Liver (tissue), 9 donors: ENCODE measurements around the gene ABHD2. TPM values are rescaled to one million over a fixed set of nuclear protein-coding genes. Genes with fewer than 3 reads are reported as not detected.

ENCODE experiments used
- DNase-seq: peaks from one replicate; pipeline ENCODE4 v3.0.0-alpha.2; 2017; ENCODE audit warnings: low spot score
- H3K27ac ChIP-seq, 2 donors: one replicate each; pipeline ENCODE4 v1.7.0; 2013; ENCODE audit warnings: inconsistent platforms in 2 of 2, low read length in 2 of 2, control low read depth in 1 of 2, low read depth in 1 of 2, mild to moderate bottlenecking in 1 of 2
- H3K27me3 ChIP-seq, 4 donors: one replicate each; pipeline versions ENCODE4 v1.6.1 to v1.7.0; 2013; ENCODE audit warnings: low read length in 3 of 4, inconsistent platforms in 1 of 4, mild to moderate bottlenecking in 1 of 4, moderate library complexity in 1 of 4; ENCODE audit not compliant: control insufficient read depth in 4 of 4, insufficient read depth in 4 of 4
- H3K36me3 ChIP-seq, 4 donors: one replicate each; pipeline versions ENCODE4 v1.6.1 to v1.7.0; 2013; ENCODE audit warnings: low read length in 3 of 4, mild to moderate bottlenecking in 3 of 4, low read depth in 1 of 4, moderate library complexity in 1 of 4; ENCODE audit not compliant: control insufficient read depth in 4 of 4, insufficient read depth in 3 of 4
- H3K4me1 ChIP-seq, 4 donors: one replicate each; pipeline versions ENCODE4 v1.6.1 to v1.7.0; 2013; ENCODE audit warnings: low read length in 3 of 4, mild to moderate bottlenecking in 3 of 4, moderate library complexity in 1 of 4; ENCODE audit not compliant: control insufficient read depth in 4 of 4, insufficient read depth in 4 of 4
- H3K4me3 ChIP-seq, 3 donors: one replicate each; pipeline versions ENCODE4 v1.6.1 to v1.7.0; 2013; ENCODE audit warnings: low read length in 3 of 3, control low read depth in 1 of 3, low read depth in 1 of 3, mild to moderate bottlenecking in 1 of 3
- H3K9ac ChIP-seq, 2 donors: one replicate each; pipeline ENCODE4 v1.7.0; 2013; ENCODE audit warnings: low read length in 2 of 2, mild to moderate bottlenecking in 2 of 2, moderate library complexity in 2 of 2, control low read depth in 1 of 2, low read depth in 1 of 2
- H3K9me3 ChIP-seq, 4 donors: one replicate each; pipeline versions ENCODE4 v1.6.1 to v1.7.0; 2013; ENCODE audit warnings: low read length in 3 of 4; ENCODE audit not compliant: control insufficient read depth in 4 of 4
- EGR1 ChIP-seq, 2 donors: IDR thresholded peaks; 2 replicates each; pipeline ENCODE4 v1.6.1; 2016 to 2018; ENCODE audit warnings: antibody characterized with exemption in 2 of 2, low read depth in 2 of 2
- FOXA1 ChIP-seq: IDR thresholded peaks from 2 replicates; pipeline ENCODE4 v1.6.1; 2016; ENCODE audit warnings: antibody characterized with exemption
- FOXA2 ChIP-seq: IDR thresholded peaks from 2 replicates; pipeline ENCODE4 v1.6.1; 2016; ENCODE audit warnings: antibody characterized with exemption
- GABPA ChIP-seq, 2 donors: IDR thresholded peaks in 1 of 2; conservative IDR thresholded peaks in 1 of 2; 2 replicates each; pipeline ENCODE4 v1.6.1; 2016; ENCODE audit warnings: antibody characterized with exemption in 2 of 2, mild to moderate bottlenecking in 1 of 2, moderate library complexity in 1 of 2
- HNF4A ChIP-seq, 2 donors: conservative IDR thresholded peaks; 2 replicates each; pipeline ENCODE4 v1.6.1; 2016; ENCODE audit warnings: antibody characterized with exemption in 2 of 2, mild to moderate bottlenecking in 2 of 2
- JUND ChIP-seq, 2 donors: IDR thresholded peaks; 2 replicates each; pipeline ENCODE4 v1.6.1; 2016; ENCODE audit warnings: antibody characterized with exemption in 2 of 2
- NR2F2 ChIP-seq: IDR thresholded peaks from 2 replicates; pipeline ENCODE4 v1.6.1; 2016; ENCODE audit warnings: antibody characterized with exemption
- RAD21 ChIP-seq, 2 donors: IDR thresholded peaks; 2 replicates each; pipeline ENCODE4 v1.6.1; 2016; ENCODE audit warnings: antibody characterized with exemption in 2 of 2, mild to moderate bottlenecking in 2 of 2
- RXRA ChIP-seq, 2 donors: IDR thresholded peaks; 2 replicates each; pipeline ENCODE4 v1.6.1; 2017 to 2018; ENCODE audit warnings: antibody characterized with exemption in 2 of 2, mild to moderate bottlenecking in 1 of 2
- SP1 ChIP-seq: IDR thresholded peaks from 2 replicates; pipeline ENCODE4 v1.6.1; 2018; ENCODE audit warnings: antibody characterized with exemption, mild to moderate bottlenecking
- TAF1 ChIP-seq: conservative IDR thresholded peaks from 2 replicates; pipeline ENCODE4 v1.6.1; 2016; ENCODE audit warnings: antibody characterized with exemption, mild to moderate bottlenecking
- YY1 ChIP-seq: IDR thresholded peaks from 2 replicates; pipeline ENCODE4 v1.6.1; 2016; ENCODE audit warnings: antibody characterized with exemption, mild to moderate bottlenecking
- WGBS: extraction: QIAGEN DNeasy Blood & Tissue Kit; methylation state at CpG from one replicate; pipeline ENCODE4 v1.1.7; 2013; 5-methylcytosine and 5-hydroxymethylcytosine counted together
- polyA plus RNA-seq, 2 donors: library from polyadenylated mRNA; stranded (reverse) in 1 of 2; unstranded in 1 of 2; fragments of 200-250 nt in 1 of 2; fragments of >200 nt in 1 of 2; fragmentation: Nextera tagmentation in 1 of 2; extraction: Ambion mirVana in 1 of 2; gene quantifications; one replicate each; pipeline versions ENCODE4 v1.2.1 to v1.2.3, GENCODE V29; 2013 to 2015
- total RNA-seq, 2 donors: library from RNA; depleted of rRNA; stranded (reverse); fragments of >200 nt; gene quantifications; one replicate each; pipeline ENCODE4 v1.2.3, GENCODE V29; 2014
- TF ChIP-seq, protein P1 (sequence below): IDR thresholded peaks from 2 replicates; pipeline ENCODE4 v1.6.1; 2016; ENCODE audit warnings: antibody characterized with exemption
- TF ChIP-seq, protein P2 (sequence below): IDR thresholded peaks from 2 replicates; pipeline ENCODE4 v1.6.1; 2016; ENCODE audit warnings: antibody characterized with exemption
- TF ChIP-seq, protein P3 (sequence below): IDR thresholded peaks from 2 replicates; pipeline ENCODE4 v1.6.1; 2016; ENCODE audit warnings: antibody characterized with exemption
- TF ChIP-seq, protein P4 (sequence below): fragments of 150-350 bp; IDR thresholded peaks from 2 replicates; pipeline ENCODE4 v1.5.1; 2017; ENCODE audit warnings: improper control_type of control experiment, low read depth, low read length; ENCODE audit not compliant: missing input control
- TF ChIP-seq, protein P5 (sequence below): IDR thresholded peaks from 2 replicates; pipeline ENCODE4 v1.6.1; 2016; ENCODE audit warnings: antibody characterized with exemption, mild to moderate bottlenecking
- donor health status: healthy.
- donor health status: healthy.
- donor health status: healthy.
- donor health status: healthy.
- donor health status: healthy.

ABHD2 gene
- total and polyA plus RNA-seq, 4 donors: 34.6 to 663 (median 65.1) TPM

DNA sequence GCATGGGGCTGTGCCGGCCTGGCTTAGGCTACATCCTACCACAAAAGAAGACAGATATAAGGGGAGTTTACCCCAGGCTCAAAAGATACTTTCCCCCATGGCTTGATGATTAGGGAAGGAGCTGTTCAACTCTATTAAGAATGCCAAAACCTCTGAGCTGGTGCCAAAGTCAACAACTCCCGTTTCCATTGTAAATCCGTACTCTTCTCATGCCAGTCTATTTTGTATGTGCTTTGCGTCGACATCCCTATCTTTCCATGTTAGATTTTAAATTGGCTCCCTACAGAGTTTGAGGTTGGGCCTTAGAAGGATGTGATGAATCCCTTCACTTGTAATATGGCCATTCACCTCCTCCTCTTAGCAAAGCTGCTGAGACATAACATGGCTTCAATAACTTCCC, 86.2 kb downstream of the ABHD2 start:
- 57% methylated on average over 5 of the region's 5 CpGs for whole genome bisulfite sequencing
- Histone ChIP-seq H3K9me3 (no peaks in the 10 kb centered on the region), H3K9ac (no peak overlapping the region), H3K27ac (no peak overlapping the region), H3K36me3 (peaks cover 8 to 73% (median 62%) of the 10 kb centered on the region in 4 donors), H3K4me3 (no peak overlapping the region), H3K27me3 (no peaks in the 10 kb centered on the region), H3K4me1 (peaks cover 0 to 3% (median 0%) of the 10 kb centered on the region in 4 donors)
- DNase-seq: no peak
- TF ChIP-seq, protein P1, sequence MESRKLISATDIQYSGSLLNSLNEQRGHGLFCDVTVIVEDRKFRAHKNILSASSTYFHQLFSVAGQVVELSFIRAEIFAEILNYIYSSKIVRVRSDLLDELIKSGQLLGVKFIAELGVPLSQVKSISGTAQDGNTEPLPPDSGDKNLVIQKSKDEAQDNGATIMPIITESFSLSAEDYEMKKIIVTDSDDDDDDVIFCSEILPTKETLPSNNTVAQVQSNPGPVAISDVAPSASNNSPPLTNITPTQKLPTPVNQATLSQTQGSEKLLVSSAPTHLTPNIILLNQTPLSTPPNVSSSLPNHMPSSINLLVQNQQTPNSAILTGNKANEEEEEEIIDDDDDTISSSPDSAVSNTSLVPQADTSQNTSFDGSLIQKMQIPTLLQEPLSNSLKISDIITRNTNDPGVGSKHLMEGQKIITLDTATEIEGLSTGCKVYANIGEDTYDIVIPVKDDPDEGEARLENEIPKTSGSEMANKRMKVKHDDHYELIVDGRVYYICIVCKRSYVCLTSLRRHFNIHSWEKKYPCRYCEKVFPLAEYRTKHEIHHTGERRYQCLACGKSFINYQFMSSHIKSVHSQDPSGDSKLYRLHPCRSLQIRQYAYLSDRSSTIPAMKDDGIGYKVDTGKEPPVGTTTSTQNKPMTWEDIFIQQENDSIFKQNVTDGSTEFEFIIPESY: no peak
- TF ChIP-seq, protein P2, sequence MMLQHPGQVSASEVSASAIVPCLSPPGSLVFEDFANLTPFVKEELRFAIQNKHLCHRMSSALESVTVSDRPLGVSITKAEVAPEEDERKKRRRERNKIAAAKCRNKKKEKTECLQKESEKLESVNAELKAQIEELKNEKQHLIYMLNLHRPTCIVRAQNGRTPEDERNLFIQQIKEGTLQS: no peak
- TF ChIP-seq FOXA2: no peak
- TF ChIP-seq, protein P3, sequence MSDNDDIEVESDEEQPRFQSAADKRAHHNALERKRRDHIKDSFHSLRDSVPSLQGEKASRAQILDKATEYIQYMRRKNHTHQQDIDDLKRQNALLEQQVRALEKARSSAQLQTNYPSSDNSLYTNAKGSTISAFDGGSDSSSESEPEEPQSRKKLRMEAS: no peak
- TF ChIP-seq, protein P4, sequence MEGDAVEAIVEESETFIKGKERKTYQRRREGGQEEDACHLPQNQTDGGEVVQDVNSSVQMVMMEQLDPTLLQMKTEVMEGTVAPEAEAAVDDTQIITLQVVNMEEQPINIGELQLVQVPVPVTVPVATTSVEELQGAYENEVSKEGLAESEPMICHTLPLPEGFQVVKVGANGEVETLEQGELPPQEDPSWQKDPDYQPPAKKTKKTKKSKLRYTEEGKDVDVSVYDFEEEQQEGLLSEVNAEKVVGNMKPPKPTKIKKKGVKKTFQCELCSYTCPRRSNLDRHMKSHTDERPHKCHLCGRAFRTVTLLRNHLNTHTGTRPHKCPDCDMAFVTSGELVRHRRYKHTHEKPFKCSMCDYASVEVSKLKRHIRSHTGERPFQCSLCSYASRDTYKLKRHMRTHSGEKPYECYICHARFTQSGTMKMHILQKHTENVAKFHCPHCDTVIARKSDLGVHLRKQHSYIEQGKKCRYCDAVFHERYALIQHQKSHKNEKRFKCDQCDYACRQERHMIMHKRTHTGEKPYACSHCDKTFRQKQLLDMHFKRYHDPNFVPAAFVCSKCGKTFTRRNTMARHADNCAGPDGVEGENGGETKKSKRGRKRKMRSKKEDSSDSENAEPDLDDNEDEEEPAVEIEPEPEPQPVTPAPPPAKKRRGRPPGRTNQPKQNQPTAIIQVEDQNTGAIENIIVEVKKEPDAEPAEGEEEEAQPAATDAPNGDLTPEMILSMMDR: no peak
- no peak for TF ChIP-seq JUND (IDR thresholded peaks at IDR 0.05)
- TF ChIP-seq NR2F2: no peak
- no peak for TF ChIP-seq SP1
- TF ChIP-seq TAF1: no peak
- no peak for TF ChIP-seq GABPA (IDR thresholded peaks at IDR 0.05 in 1 of 2, conservative IDR thresholded peaks at IDR 0.05 in 1 of 2)
- no peak for TF ChIP-seq RAD21 (IDR thresholded peaks at IDR 0.05)
- TF ChIP-seq HNF4A (conservative IDR thresholded peaks at IDR 0.05): no peak
- no peak for TF ChIP-seq RXRA (IDR thresholded peaks at IDR 0.05)
- TF ChIP-seq, protein P5, sequence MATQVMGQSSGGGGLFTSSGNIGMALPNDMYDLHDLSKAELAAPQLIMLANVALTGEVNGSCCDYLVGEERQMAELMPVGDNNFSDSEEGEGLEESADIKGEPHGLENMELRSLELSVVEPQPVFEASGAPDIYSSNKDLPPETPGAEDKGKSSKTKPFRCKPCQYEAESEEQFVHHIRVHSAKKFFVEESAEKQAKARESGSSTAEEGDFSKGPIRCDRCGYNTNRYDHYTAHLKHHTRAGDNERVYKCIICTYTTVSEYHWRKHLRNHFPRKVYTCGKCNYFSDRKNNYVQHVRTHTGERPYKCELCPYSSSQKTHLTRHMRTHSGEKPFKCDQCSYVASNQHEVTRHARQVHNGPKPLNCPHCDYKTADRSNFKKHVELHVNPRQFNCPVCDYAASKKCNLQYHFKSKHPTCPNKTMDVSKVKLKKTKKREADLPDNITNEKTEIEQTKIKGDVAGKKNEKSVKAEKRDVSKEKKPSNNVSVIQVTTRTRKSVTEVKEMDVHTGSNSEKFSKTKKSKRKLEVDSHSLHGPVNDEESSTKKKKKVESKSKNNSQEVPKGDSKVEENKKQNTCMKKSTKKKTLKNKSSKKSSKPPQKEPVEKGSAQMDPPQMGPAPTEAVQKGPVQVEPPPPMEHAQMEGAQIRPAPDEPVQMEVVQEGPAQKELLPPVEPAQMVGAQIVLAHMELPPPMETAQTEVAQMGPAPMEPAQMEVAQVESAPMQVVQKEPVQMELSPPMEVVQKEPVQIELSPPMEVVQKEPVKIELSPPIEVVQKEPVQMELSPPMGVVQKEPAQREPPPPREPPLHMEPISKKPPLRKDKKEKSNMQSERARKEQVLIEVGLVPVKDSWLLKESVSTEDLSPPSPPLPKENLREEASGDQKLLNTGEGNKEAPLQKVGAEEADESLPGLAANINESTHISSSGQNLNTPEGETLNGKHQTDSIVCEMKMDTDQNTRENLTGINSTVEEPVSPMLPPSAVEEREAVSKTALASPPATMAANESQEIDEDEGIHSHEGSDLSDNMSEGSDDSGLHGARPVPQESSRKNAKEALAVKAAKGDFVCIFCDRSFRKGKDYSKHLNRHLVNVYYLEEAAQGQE: no peak
- no peak for TF ChIP-seq EGR1 (IDR thresholded peaks at IDR 0.05; ENCODE audit: low read depth in 2 of 2)
- TF ChIP-seq FOXA1: no peak
- no peak for TF ChIP-seq YY1
